ENCODE measurements around the gene SGCA. TPM values are rescaled to one million over a fixed set of nuclear protein-coding genes. Genes with fewer than 3 reads are reported as not detected.

Gene SGCA
- total RNA-seq, 1 experiment from 2014 or later, result not detected

GRCh38 chr17:50220811-50221210 lies 55.0 kb downstream of the SGCA start:
- in situ Hi-C loops (cut with HindIII; ENCODE audit: low pct_unique_long_range_greater_than_20kb, low sequenced_read_pairs), result no loop called here
- DNase-seq (ENCODE audit: low read depth, low spot score), result no peak

GRCh38 chr17:50221266-50221863 lies 55.6 kb downstream of the SGCA start:
- in situ Hi-C loops (cut with HindIII; ENCODE audit: low pct_unique_long_range_greater_than_20kb, low sequenced_read_pairs), result no loop called here
- DNase-seq (ENCODE audit: low read depth, low spot score), result no peak

GRCh38 chr17:50221864-50222545 lies 56.2 kb downstream of the SGCA start:
- DNase-seq (ENCODE audit: low read depth, low spot score), result no peak
- in situ Hi-C loops (cut with HindIII; ENCODE audit: low pct_unique_long_range_greater_than_20kb, low sequenced_read_pairs), result no loop called here

- no peak for DNase-seq (ENCODE audit: low read depth, low spot score)
- in situ Hi-C loops (cut with HindIII; ENCODE audit: low pct_unique_long_range_greater_than_20kb, low sequenced_read_pairs), result no loop called here
These were observed 57.1 kb downstream of the SGCA start for GRCh38 chr17:50222922-50223321.

Other genes starting within 250 kb of the SGCA start
- 1.1 and 1.4 TPM in 2 replicates for gene DLX4, start 196.8 kb upstream of the SGCA start, total RNA-seq (2014; rRNA removed; shearing (Covaris generic))
- gene DLX3, start 170.8 kb upstream of the SGCA start, total RNA-seq (2014; rRNA removed; shearing (Covaris generic)), result not detected in 2 replicates
- gene ITGA3, start 109.9 kb upstream of the SGCA start, total RNA-seq (2014; rRNA removed; shearing (Covaris generic)), result 25.1 and 29.1 TPM in 2 replicates
- gene PDK2, start 70.7 kb upstream of the SGCA start, total RNA-seq (2014; rRNA removed; shearing (Covaris generic)), result 9.5 TPM in 2 replicates
- 0.03 TPM in 1 of 2 replicates, not detected in the other for gene SAMD14, start 35.8 kb upstream of the SGCA start, total RNA-seq (2014; rRNA removed; shearing (Covaris generic))
- gene PPP1R9B, start 15.3 kb upstream of the SGCA start, total RNA-seq (2014; rRNA removed; shearing (Covaris generic)), result 33.6 and 36.2 TPM in 2 replicates
- 0.03 TPM in 2 replicates for gene COL1A1, start 35.6 kb downstream of the SGCA start, total RNA-seq (2014; rRNA removed; shearing (Covaris generic))
- 0.08 and 1.3 TPM in 2 replicates for gene TMEM92, start 108.5 kb downstream of the SGCA start, total RNA-seq (2014; rRNA removed; shearing (Covaris generic))
- gene XYLT2, start 180.1 kb downstream of the SGCA start, total RNA-seq (2014; rRNA removed; shearing (Covaris generic)), result 31.7 and 34.2 TPM in 2 replicates
- 107 and 120 TPM in 2 replicates for gene MRPL27, start 207.2 kb downstream of the SGCA start, total RNA-seq (2014; rRNA removed; shearing (Covaris generic))
- 9.9 and 13.0 TPM in 2 replicates for gene EME1, start 207.2 kb downstream of the SGCA start, total RNA-seq (2014; rRNA removed; shearing (Covaris generic))
- gene LRRC59, start 231.5 kb downstream of the SGCA start, total RNA-seq (2014; rRNA removed; shearing (Covaris generic)), result 174 and 177 TPM in 2 replicates